ENCODE data around the gene GRB7. TPM values are rescaled to one million over a fixed set of nuclear protein-coding genes. Genes with fewer than 3 reads are reported as not detected.

Gene GRB7
- total and polyA plus RNA-seq, 10 of the 15 experiments (the other 5 are each of a cell fraction or from before 2014, with no cell fraction given), result 0.05 to 0.34 (median 0.19) TPM; not detected in 4

DNA sequence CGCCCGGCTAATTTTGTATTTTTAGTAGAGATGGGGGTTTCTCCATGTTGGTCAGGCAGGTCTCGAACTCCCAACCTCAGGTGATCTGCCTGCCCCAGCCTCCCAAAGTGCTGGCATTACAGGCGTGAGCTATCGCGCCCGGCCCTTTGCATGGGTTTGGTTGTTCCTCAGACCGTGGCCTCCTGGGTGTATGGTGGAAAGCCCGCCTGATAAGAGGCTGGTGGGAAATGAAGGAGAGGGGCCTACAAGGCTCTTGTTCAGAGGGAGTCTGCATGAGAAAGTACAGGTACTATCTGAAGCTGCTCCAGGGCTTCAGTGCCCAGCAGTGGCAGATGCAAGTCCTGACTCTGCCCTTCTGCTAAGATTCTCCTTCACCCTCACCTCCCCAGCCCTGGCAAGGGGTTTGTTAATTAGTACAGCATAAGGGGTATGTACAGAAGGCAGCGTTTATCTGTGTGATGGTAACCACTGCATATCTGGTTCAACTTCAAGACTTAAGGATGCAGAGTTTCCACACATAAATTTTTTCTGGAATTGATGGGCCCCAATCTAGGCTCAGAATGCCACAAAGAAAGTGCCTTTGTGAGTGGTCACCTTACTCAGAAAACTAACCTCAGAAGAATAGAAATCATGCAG is 24.2 kb downstream of the GRB7 start:
- DNase-seq (ENCODE audit: low read depth, low spot score) (no peak), FAIRE-seq (no peak), ATAC-seq (no peak)
- Histone ChIP-seq H3K4me1 (ENCODE audit: control insufficient read depth, insufficient read depth, low read length) (peaks cover 60% of the 10 kb centered on the region), H3K4me3 (no peak overlapping the region), H3K27me3 (replicated peaks in 1 of 2; ENCODE audit: control insufficient read depth in 2 of 2, insufficient read depth in 2 of 2, low read length in 1 of 2) (no peaks in the 10 kb centered on the region), H4K20me1 (ENCODE audit: control insufficient read depth, insufficient read depth) (no peaks in the 10 kb centered on the region; the same call in none of the 2 replicates), H2AFZ (ENCODE audit: control insufficient read depth, low read depth, low read length) (no peak overlapping the region), H3K9ac (ENCODE audit: control insufficient read depth, insufficient read depth, low read length) (no peak overlapping the region; the same call in 1 of the 2 replicates), H3K79me2 (ENCODE audit: control insufficient read depth, insufficient read depth, low read length) (peaks cover 61% of the 10 kb centered on the region), H3K9me3 (replicated peaks; ENCODE audit: control insufficient read depth, insufficient read depth, low read length) (no peaks in the 10 kb centered on the region), H3K36me3 (ENCODE audit: control insufficient read depth in 2 of 2, insufficient read depth in 2 of 2, low read length in 1 of 2) (peaks cover 16 to 42% of the 10 kb centered on the region in 2 experiments), H3K27ac (ENCODE audit: control insufficient read depth, insufficient read depth) (no peak overlapping the region), H3K4me2 (ENCODE audit: control insufficient read depth, insufficient read depth) (no peak overlapping the region)
- ChIA-PET RAD21 (ENCODE audit: unreplicated experiment) (no interaction called here), POLR2A (interaction anchor here (1.7 kb wide), 1 partner anchor 8 kb away, joined by 7 read pairs; no protein-coding TSS in a partner anchor), SMC1A (ENCODE audit: uncharacterized antibody, unreplicated experiment) (interaction anchor here (1.2 to 4.6 kb wide), 4 partner anchors 15 to 32 kb away, joined by 3 to 42 read pairs (median 4); no protein-coding TSS in a partner anchor), CTCF (no interaction called here)
- BruUV-seq (replicated peaks), result no TSS peak
- TF ChIP-seq YBX1 (IDR thresholded peaks at IDR 0.05), result no peak
- no peak for TF ChIP-seq MYC (IDR thresholded peaks at IDR 0.05; ENCODE audit: insufficient read depth, insufficient read length, insufficient replicate concordance, low read length, severe bottlenecking)
- TF ChIP-seq, protein P1, sequence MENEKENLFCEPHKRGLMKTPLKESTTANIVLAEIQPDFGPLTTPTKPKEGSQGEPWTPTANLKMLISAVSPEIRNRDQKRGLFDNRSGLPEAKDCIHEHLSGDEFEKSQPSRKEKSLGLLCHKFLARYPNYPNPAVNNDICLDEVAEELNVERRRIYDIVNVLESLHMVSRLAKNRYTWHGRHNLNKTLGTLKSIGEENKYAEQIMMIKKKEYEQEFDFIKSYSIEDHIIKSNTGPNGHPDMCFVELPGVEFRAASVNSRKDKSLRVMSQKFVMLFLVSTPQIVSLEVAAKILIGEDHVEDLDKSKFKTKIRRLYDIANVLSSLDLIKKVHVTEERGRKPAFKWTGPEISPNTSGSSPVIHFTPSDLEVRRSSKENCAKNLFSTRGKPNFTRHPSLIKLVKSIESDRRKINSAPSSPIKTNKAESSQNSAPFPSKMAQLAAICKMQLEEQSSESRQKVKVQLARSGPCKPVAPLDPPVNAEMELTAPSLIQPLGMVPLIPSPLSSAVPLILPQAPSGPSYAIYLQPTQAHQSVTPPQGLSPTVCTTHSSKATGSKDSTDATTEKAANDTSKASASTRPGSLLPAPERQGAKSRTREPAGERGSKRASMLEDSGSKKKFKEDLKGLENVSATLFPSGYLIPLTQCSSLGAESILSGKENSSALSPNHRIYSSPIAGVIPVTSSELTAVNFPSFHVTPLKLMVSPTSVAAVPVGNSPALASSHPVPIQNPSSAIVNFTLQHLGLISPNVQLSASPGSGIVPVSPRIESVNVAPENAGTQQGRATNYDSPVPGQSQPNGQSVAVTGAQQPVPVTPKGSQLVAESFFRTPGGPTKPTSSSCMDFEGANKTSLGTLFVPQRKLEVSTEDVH (IDR thresholded peaks at IDR 0.05; ENCODE audit: low read depth, partially characterized antibody), result no peak
- no peak for TF ChIP-seq ETV6 (conservative IDR thresholded peaks at IDR 0.05 in 1 of 2, IDR thresholded peaks at IDR 0.05 in 1 of 2; ENCODE audit: borderline replicate concordance in 1 of 2, low read depth in 1 of 2)
- TF ChIP-seq, protein P2, sequence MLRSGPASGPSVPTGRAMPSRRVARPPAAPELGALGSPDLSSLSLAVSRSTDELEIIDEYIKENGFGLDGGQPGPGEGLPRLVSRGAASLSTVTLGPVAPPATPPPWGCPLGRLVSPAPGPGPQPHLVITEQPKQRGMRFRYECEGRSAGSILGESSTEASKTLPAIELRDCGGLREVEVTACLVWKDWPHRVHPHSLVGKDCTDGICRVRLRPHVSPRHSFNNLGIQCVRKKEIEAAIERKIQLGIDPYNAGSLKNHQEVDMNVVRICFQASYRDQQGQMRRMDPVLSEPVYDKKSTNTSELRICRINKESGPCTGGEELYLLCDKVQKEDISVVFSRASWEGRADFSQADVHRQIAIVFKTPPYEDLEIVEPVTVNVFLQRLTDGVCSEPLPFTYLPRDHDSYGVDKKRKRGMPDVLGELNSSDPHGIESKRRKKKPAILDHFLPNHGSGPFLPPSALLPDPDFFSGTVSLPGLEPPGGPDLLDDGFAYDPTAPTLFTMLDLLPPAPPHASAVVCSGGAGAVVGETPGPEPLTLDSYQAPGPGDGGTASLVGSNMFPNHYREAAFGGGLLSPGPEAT (IDR thresholded peaks at IDR 0.05; ENCODE audit: low read depth), result no peak
- TF ChIP-seq, protein P3, sequence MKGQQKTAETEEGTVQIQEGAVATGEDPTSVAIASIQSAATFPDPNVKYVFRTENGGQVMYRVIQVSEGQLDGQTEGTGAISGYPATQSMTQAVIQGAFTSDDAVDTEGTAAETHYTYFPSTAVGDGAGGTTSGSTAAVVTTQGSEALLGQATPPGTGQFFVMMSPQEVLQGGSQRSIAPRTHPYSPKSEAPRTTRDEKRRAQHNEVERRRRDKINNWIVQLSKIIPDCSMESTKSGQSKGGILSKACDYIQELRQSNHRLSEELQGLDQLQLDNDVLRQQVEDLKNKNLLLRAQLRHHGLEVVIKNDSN (IDR thresholded peaks at IDR 0.05; ENCODE audit: borderline replicate concordance, extremely low read length, insufficient read depth, low read depth, low read length), result no peak
- no peak for TF ChIP-seq RB1 (IDR thresholded peaks at IDR 0.05; ENCODE audit: borderline replicate concordance)
- TF ChIP-seq BMI1 (IDR thresholded peaks at IDR 0.05; ENCODE audit: borderline replicate concordance), result no peak
- no peak for TF ChIP-seq CREB1 (IDR thresholded peaks at IDR 0.05; ENCODE audit: low read depth)
- in situ Hi-C loops (cut with MboI) (no loop called here), intact Hi-C loops (cut with micrococcal nuclease; ENCODE audit: unreplicated experiment) (no loop called here)
- WGBS (ENCODE audit: insufficient coverage, insufficient replicate concordance, low lambda C conversion rate, missing lambda C conversion rate), result 94% methylated on average over 10 of the region's 10 CpGs
